GM08714 (cell line): Measurements from ENCODE around the gene SPG7.
"Not testable (repeated sequence)": the region's sequence is repeated elsewhere in the genome, so short reads cannot be mapped to it uniquely, and the experiment has no call there.

ENCODE experiments used
- H3K4me3 ChIP-seq: fragments of 200-500 bp; sonication (Bioruptor generic); 2 replicates; pipeline ENCODE4 v1.5.1; 2014; ENCODE audit warnings: mild to moderate bottlenecking, low read length, inconsistent platforms
- ZNF274 ChIP-seq: IDR thresholded peaks from 2 replicates; pipeline ENCODE4 v1.6.1; 2012; ENCODE audit warnings: mild to moderate bottlenecking, low read depth, low read length

The SPG7 gene

DNA sequence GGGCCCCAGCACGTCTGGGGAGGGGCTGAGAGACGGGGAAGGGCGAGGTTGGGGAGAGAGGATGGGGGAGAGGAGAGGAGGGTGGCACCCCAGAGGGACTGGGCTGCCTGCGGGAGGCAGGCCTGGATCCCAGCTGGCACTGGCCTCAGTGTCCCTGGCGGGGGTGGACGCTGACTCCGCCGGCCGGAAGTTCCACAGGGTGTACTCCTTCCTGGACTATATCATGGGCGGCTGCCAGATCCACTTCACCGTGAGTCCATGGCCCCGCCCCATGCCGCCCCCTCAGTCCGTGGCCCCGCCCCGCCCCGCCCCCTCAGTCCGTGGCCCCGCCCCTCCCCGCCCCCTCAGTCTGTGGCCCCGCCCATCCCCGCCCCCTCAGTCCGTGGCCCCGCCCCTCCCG is 78.7 kb downstream of the SPG7 start:
- no peak for TF ChIP-seq ZNF274
- H3K4me3 ChIP-seq, result no peak overlapping the region

DNA sequence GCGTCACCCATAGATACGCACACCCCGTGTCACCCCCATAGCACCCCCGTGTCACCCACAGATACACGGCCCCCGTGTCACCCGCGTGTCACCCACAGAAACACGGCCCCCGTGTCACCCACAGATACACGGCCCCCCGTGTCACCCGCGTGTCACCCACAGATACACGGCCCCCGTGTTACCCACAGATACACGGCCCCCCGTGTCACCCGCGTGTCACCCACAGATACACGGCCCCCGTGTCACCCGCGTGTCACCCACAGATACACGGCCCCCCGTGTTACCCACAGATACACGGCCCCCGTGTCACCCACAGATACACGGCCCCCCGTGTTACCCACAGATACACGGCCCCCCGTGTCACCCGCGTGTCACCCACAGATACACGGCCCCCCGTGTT is 79.5 kb downstream of the SPG7 start:
- not testable (repeated sequence) for H3K4me3 ChIP-seq

DNA sequence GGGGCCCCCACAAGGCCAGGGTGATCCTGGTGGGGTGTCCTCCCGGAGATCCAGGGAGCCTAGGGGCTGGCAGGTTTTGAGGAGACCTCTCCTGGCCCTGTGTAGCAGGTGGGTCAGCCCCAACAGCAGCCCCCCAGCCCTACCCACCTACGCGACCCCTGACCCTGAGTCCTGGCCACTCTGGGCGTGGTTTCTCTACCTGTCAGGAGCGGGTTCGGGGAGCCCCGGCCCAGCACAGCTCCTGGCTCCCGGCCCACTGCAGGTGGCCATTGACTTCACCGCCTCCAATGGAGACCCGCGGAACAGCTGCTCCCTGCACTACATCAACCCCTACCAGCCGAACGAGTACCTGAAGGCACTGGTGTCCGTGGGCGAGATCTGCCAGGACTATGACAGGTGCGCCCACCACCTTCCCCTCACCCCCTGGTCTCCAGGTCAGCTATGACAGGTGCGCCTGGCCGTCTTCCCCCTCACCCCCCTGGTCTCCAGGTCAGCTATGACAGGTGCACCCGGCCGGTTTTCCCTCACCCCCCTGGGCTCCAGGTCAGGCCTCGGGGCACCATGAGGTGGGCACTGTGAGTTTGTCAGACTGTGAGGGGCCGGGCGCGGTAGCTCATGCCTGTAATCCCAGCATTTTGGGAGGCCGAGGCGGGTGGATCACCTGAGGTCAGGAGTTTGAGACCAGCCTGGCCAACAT is 80.4 kb downstream of the SPG7 start:
- no peak for TF ChIP-seq ZNF274
- H3K4me3 ChIP-seq, result no peak overlapping the region

DNA sequence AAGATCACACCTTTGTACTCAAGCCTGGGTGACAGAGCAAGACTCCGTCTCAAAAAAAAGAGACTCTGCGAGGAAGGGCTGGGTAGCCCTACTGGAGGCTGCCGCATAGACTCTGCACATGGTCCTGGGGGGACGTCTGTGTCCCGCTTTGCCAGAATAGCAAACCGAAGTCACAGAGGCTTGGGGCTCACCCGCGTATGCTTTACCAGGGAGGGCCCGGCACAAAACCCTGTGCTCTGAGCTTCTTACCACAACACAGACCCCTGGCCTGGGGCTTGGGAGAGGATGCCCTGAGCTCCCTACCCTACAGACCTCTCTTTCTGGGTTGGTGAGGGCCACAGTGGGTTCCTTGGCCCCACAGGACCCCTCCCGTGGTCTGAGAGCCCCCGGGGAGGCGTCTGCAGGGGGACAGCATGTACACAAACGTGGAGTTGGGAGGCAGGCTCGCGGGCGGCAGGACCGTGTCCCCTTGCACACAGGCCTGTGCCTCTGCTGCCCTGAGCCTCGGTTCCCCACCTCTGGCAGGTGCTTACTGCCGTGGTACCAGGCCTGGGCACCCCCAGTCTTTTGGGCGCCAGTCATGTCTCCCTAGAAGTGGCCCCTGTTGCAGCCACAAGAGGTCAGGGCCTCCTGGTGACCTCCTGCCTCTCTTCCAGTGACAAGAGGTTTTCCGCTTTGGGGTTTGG is 81.2 kb downstream of the SPG7 start:
- no peak for TF ChIP-seq ZNF274
- no peak overlapping the region for H3K4me3 ChIP-seq

DNA sequence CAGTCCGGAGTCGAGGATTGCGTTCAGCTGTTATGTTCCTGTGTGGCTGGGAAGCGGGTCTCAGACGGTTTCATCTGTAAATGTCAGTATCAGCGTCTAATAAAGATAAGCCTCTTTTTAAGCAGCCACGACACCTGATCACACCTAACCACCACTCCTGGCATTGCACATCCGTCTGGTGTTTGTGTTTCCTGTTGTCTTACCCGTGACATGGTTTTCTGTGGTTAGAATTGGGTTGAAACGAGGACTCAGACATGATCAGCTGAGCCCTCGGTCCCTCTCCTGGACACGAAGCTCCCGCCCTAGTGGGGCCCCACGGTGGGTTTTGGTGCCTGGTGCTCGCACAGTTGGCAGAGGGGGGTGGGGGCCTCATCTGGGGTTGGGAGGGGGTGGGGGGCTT is 85.6 kb downstream of the SPG7 start:
- TF ChIP-seq ZNF274, result no peak
- no peak overlapping the region for H3K4me3 ChIP-seq

DNA sequence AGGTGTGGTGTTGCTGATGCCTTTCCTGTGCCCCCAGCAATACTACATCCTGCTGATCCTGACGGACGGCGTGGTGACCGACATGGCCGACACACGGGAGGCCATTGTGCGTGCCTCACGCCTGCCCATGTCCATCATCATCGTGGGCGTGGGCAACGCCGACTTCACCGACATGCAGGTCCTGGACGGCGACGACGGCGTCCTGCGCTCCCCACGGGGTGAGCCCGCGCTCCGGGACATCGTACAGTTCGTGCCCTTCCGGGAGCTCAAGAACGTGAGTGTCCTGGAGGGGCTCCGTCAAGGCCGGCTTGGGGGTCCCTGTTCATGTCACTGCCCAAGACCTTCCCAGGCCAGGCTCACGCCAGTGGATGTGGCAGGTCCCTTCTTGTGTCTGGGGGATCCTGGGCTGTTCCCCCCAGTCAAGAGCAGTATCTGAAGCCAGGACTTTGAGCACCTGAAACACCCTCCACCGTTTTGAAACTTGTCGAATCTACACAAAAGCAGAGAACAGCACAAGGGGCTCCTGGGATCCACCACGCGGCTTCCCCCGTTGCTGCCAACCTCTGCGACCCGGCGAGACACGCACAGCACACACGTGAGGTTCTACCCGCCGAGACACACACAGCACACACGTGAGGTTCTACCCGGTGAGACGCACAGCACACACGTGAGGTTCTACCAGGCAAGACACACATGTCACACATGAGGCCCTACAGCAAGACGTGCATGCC is 87.3 kb downstream of the SPG7 start:
- no peak for TF ChIP-seq ZNF274
- no peak overlapping the region for H3K4me3 ChIP-seq

DNA sequence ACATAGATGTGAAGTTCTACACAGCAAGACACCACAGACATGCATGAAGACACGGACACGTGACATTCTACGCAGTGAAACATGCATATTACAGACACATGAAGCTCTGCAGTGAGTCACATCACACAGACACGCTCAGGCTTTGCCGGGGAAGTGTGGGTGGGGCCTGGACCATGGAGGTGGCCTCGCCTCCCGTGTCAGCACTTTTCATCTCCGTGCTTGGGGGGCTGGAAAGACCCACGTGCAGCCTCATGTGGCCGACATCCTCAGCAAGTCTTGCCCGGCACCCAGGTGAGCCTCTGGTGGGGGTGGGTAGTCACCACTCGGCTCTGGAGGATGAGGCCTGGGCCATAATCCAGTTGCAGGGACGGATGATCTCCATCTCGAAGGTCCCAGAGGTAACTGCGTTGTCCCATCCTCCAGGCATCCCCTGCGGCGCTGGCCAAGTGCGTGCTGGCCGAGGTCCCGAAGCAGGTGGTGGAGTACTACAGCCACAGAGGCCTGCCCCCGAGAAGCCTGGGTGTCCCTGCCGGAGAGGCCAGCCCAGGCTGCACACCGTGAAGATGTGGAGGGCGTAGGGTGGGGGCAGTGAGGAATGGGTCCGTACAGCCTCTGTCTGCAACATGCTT is 88.0 kb downstream of the SPG7 start:
- TF ChIP-seq ZNF274, result no peak
- no peak overlapping the region for H3K4me3 ChIP-seq

DNA sequence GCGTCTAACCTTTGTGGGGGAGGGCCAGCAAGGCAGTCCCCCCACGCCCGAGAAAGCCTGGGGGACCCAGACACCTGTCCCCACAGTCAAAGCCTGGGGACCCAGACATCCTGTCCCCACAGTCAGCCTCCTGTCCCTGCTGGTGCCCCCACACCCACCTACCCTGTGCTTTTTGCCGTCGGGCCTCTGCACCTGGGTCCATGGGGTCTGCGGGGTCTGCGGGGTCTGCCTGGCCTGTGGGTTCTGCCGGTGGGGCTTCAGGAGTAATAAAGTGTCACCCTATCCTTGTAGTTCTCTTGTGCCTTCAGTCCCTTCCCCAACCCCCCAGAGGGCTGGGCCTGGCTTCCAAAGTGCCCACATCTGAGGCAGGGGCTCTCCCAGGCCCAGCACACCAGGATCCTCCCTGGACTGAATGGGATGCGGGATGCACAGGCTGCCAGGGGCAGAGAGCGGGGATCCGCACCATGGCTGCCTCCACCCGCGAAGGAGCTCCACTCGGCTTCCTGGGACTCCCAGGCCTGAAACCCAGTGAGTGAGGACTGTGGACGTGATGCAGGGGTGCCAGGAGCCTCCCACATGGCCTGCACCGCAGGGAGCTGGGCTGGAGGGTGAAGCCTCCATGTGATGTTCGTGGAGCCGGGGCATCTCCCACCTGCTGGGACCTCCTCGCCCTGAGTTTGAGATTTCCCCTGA is 88.9 kb downstream of the SPG7 start:
- no peak for TF ChIP-seq ZNF274
- H3K4me3 ChIP-seq, result no peak overlapping the region

DNA sequence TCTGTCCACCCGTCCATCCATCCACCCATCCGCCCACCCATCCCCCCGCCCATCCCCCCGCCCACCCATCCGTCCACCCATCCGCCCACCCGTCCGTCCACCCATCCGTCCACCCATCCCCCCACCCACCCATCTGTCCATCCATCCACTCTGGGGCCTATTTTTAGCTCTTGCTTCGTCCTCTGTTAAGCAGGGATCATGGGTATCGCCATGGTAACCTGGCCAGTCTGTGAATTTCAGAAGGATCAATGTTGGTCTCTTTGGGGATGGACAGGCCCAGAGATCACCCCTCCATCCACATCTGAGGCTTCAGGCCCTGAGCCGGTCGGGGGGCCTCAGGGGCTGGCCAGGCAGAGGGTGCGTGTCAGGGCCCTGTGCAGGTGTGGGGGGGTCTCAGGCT is 90.0 kb downstream of the SPG7 start:
- no peak overlapping the region for H3K4me3 ChIP-seq
- no peak for TF ChIP-seq ZNF274

DNA sequence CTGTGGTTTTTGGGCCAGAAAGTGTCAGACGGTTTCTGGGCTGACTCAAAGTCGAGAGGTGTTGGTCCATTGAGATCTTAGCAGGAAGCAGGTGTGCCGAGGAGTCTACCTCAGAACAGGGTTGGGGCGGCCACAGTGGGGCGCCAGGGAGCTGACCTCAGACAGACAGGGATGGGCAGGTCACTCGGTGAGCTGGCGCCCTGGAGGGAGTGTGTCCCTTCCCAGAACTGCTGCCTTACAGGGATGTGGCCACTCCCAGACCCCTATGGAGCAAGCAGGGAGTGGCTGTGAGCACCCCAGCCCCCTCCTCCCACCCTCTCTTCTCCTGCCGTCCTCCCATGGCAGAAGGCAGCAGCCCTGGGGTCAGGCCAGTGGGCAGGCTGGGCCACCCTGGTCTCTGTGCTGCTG is 91.3 kb downstream of the SPG7 start:
- no peak for TF ChIP-seq ZNF274
- no peak overlapping the region for H3K4me3 ChIP-seq

DNA sequence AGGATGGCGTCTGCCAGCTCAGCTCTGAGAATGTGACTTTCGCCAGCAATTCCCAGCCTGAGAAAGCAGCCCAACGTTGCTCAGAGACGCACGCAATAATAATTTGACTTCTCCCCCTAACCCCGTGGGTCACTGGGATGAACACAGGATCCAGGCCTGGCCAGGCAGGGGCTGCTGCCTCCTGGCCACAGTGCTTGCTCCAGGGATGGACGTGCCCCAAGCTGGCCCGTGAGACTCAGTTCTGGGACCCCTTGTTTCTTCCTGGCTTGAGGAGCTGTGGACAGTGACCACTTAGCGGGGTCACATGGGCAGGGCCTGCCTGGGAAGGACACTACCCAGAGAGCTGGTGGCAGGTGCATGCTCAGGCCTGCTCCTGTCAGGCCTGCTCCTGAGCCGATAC is 91.7 kb downstream of the SPG7 start:
- H3K4me3 ChIP-seq, result no peak overlapping the region
- TF ChIP-seq ZNF274, result no peak

DNA sequence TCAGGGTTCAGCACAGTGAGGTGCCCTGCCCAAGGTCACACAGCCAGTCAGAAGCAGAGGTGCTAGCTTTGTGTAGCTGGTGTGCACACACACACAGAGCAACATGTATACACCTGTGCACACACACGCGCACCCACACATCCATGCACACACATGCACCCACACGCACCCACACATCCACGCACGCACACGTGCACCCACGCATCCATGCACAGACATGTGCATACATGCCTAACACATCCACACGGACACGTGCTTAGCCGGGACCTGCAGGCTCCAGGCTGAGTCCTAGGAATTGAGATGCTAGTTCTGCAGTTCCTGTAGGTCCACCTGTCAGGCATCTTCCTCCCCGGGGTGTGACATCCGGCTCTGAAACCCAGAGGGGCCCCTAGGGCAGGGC is 92.2 kb downstream of the SPG7 start:
- no peak overlapping the region for H3K4me3 ChIP-seq
- no peak for TF ChIP-seq ZNF274

DNA sequence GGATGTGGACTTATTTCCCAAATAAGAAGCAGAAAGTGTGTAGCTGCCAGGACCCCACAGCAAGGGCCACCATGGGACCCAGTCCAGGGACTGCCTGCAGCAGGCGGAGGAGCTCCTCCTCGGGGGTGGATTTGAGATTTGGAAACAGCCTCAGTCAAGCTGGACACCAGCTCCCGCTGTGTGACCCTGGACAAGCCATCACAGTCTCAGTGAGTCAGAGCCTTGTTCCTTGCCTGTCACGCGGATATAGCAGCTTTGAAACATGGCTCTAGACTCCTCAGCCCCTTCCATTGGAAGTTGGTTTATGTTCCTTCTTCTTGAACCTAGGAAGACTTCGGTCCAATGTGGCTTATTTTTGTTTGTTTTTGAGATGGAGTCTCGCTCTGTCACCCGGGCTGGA is 92.8 kb downstream of the SPG7 start:
- H3K4me3 ChIP-seq, result no peak overlapping the region
- TF ChIP-seq ZNF274, result no peak

DNA sequence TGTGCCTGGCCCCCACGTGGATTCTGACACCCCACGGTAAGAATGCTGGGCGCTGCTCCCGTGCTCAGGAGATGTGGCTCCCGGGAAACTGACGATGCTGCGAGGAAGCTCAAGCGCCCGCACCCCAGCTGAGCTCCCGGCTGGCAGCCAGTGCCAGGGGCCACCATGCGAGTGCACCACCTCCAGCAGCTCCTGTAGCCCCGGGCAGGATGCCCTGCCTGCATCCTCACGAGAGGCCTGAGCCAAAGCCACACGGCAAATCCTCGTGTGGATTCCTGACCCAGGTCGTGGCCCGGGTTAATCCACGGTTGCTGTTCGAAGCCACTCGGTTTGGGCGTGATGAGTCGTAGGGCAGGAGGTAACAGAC is 93.7 kb downstream of the SPG7 start:
- no peak for TF ChIP-seq ZNF274
- H3K4me3 ChIP-seq, result no peak overlapping the region
